Measurements from ENCODE around the gene OPN3. TPM values are rescaled to one million over a fixed set of nuclear protein-coding genes. Genes with fewer than 3 reads are reported as not detected.

The OPN3 gene
- total RNA-seq, 1 experiment from 2014 or later = 22.0 TPM

GRCh38 chr1:241636291-241636690 is 3.9 kb downstream of the OPN3 start:
- no TSS peak for BruUV-seq (replicated peaks)
- Mint-ChIP-seq H3K36me3 (ENCODE audit: insufficient read depth, unreplicated experiment) (peaks cover 34% of the 10 kb centered on the region), H3K27me3 (ENCODE audit: unreplicated experiment) (no peaks in the 10 kb centered on the region), H3K4me3 (ENCODE audit: low read depth, unreplicated experiment) (no peak overlapping the region), H3K9me3 (ENCODE audit: low read depth, unreplicated experiment) (peaks cover 2% of the 10 kb centered on the region), H3K4me1 (ENCODE audit: low read depth, unreplicated experiment) (peaks cover 45% of the 10 kb centered on the region), H3K27ac (ENCODE audit: unreplicated experiment) (no peak overlapping the region)
- DNase-seq = no peak
- intact Hi-C loops (cut with micrococcal nuclease; ENCODE audit: unreplicated experiment) = no loop called here
- CTCF ChIA-PET = no interaction called here
- no peak for TF ChIP-seq CTCF (IDR thresholded peaks at IDR 0.05; ENCODE audit: unreplicated experiment)

- Mint-ChIP-seq H3K36me3 (ENCODE audit: insufficient read depth, unreplicated experiment) (peaks cover 28% of the 10 kb centered on the region), H3K9me3 (ENCODE audit: low read depth, unreplicated experiment) (peaks cover 1% of the 10 kb centered on the region), H3K4me3 (ENCODE audit: low read depth, unreplicated experiment) (no peak overlapping the region), H3K27me3 (ENCODE audit: unreplicated experiment) (no peaks in the 10 kb centered on the region), H3K4me1 (ENCODE audit: low read depth, unreplicated experiment) (peaks cover 39% of the 10 kb centered on the region), H3K27ac (ENCODE audit: unreplicated experiment) (no peak overlapping the region)
- DNase-seq = no peak
- CTCF ChIA-PET = no interaction called here
- TF ChIP-seq CTCF (IDR thresholded peaks at IDR 0.05; ENCODE audit: unreplicated experiment) = no peak
- intact Hi-C loops (cut with micrococcal nuclease; ENCODE audit: unreplicated experiment) = no loop called here
- no TSS peak for BruUV-seq (replicated peaks)
Observed at GRCh38 chr1:241635556-241636152, 4.5 kb downstream of the OPN3 start.

GRCh38 chr1:241632987-241633386 is 7.2 kb downstream of the OPN3 start:
- H3K4me1 Mint-ChIP-seq (ENCODE audit: low read depth, unreplicated experiment) = peaks cover 22% of the 10 kb centered on the region
- H3K9me3 Mint-ChIP-seq (ENCODE audit: low read depth, unreplicated experiment) = no peaks in the 10 kb centered on the region
- no peak for TF ChIP-seq CTCF (IDR thresholded peaks at IDR 0.05; ENCODE audit: unreplicated experiment)
- peaks cover 6% of the 10 kb centered on the region for H3K36me3 Mint-ChIP-seq (ENCODE audit: insufficient read depth, unreplicated experiment)
- no peak for DNase-seq
- intact Hi-C loops (cut with micrococcal nuclease; ENCODE audit: unreplicated experiment) = no loop called here
- CTCF ChIA-PET = no interaction called here
- no TSS peak for BruUV-seq (replicated peaks)
- H3K27me3 Mint-ChIP-seq (ENCODE audit: unreplicated experiment) = no peaks in the 10 kb centered on the region
- no peak overlapping the region for H3K27ac Mint-ChIP-seq (ENCODE audit: unreplicated experiment)
- H3K4me3 Mint-ChIP-seq (ENCODE audit: low read depth, unreplicated experiment) = no peak overlapping the region

- CTCF ChIA-PET = no interaction called here
- Mint-ChIP-seq H3K27ac (ENCODE audit: unreplicated experiment) (no peak overlapping the region), H3K36me3 (ENCODE audit: insufficient read depth, unreplicated experiment) (peaks cover 6% of the 10 kb centered on the region), H3K9me3 (ENCODE audit: low read depth, unreplicated experiment) (no peaks in the 10 kb centered on the region), H3K4me3 (ENCODE audit: low read depth, unreplicated experiment) (no peak overlapping the region), H3K27me3 (ENCODE audit: unreplicated experiment) (no peaks in the 10 kb centered on the region), H3K4me1 (ENCODE audit: low read depth, unreplicated experiment) (peaks cover 11% of the 10 kb centered on the region)
- DNase-seq = no peak
- TF ChIP-seq CTCF (IDR thresholded peaks at IDR 0.05; ENCODE audit: unreplicated experiment) = no peak
- no TSS peak for BruUV-seq (replicated peaks)
- intact Hi-C loops (cut with micrococcal nuclease; ENCODE audit: unreplicated experiment) = no loop called here
Observed at GRCh38 chr1:241631674-241632073, 8.5 kb downstream of the OPN3 start.
